HL-60 (cell line): ENCODE results near the gene PRRC1.
"Not testable (repeated sequence)": the region's sequence is repeated elsewhere in the genome, so short reads cannot be mapped to it uniquely, and the experiment has no call there.

Experiments used
- DNase-seq, 2 experiments: peaks; one replicate each; pipeline ENCODE4 v3.0.0-alpha.2; 2010 to 2020; ENCODE audit warnings: low read depth in 1 of 2, low spot score in 1 of 2
- H3K27ac ChIP-seq: fragments of 250-450 bp; sonication (Bioruptor Pico); replicated peaks from 2 replicates; pipeline ENCODE4 v1.5.1; 2020; ENCODE audit warnings: mild to moderate bottlenecking, moderate library complexity
- H3K27me3 ChIP-seq: fragments of 250-450 bp; sonication (Bioruptor Pico); 2 replicates; pipeline ENCODE4 v1.5.1; 2021; ENCODE audit warnings: mild to moderate bottlenecking, moderate library complexity; ENCODE audit not compliant: insufficient read depth, poor library complexity, severe bottlenecking
- H3K4me3 ChIP-seq: replicated peaks from 2 replicates; pipeline ENCODE4 v1.5.1; 2011; ENCODE audit warnings: mild to moderate bottlenecking, control low read depth, low read length; ENCODE audit not compliant: insufficient read depth
- GABPA ChIP-seq: IDR thresholded peaks from 2 replicates; pipeline ENCODE4 v1.6.1; 2012; ENCODE audit warnings: low read depth
- POLR2AphosphoS5 ChIP-seq: IDR thresholded peaks from 2 replicates; pipeline ENCODE4 v1.6.1; 2012; ENCODE audit warnings: low read depth
- SPI1 ChIP-seq: IDR thresholded peaks from 2 replicates; pipeline ENCODE4 v1.6.1; 2012; ENCODE audit warnings: low read depth, mild to moderate bottlenecking, borderline replicate concordance
- TF ChIP-seq, protein P1 (sequence below): IDR thresholded peaks from 2 replicates; pipeline ENCODE4 v1.6.1; 2012; ENCODE audit warnings: low read depth; ENCODE audit not compliant: insufficient replicate concordance
- TF ChIP-seq, protein P2 (sequence below): IDR thresholded peaks from one replicate; pipeline ENCODE4 v1.5.1; 2011; ENCODE audit warnings: low read length, control low read depth, inconsistent platforms; ENCODE audit not compliant: insufficient read depth

PRRC1 gene

DNA sequence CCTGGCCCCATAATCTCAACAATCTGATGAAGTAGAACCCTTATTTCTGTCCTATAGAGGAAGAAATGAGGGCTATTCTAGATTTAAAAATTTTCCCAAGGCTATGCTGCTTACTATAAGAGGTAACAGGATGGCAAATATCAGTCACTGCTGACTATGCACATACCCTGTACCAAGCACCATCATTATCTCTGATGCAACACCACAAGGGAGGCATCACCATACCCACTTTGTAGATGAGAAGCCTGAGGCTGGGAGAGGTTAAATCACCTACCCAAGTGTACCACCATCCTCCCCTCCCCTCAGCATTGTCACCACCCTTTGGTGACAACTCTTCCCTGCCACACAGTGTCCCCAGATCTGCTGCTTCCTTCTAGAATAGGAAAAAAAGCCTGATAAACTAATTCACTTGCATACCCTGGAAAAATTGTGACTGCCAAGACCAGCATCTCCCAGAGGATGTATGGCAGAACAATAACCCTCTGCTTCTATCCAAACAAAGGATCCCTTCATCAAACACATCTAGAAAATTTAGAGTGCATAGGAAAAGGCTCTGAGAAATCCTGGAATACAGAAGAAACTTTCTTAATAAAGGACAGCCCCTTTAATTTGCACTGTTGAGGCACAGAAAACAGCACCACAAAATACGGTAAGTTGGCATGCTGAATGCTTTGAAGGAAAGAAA lies 48.3 kb downstream of the PRRC1 start:
- no peak for DNase-seq
- TF ChIP-seq, protein P1, sequence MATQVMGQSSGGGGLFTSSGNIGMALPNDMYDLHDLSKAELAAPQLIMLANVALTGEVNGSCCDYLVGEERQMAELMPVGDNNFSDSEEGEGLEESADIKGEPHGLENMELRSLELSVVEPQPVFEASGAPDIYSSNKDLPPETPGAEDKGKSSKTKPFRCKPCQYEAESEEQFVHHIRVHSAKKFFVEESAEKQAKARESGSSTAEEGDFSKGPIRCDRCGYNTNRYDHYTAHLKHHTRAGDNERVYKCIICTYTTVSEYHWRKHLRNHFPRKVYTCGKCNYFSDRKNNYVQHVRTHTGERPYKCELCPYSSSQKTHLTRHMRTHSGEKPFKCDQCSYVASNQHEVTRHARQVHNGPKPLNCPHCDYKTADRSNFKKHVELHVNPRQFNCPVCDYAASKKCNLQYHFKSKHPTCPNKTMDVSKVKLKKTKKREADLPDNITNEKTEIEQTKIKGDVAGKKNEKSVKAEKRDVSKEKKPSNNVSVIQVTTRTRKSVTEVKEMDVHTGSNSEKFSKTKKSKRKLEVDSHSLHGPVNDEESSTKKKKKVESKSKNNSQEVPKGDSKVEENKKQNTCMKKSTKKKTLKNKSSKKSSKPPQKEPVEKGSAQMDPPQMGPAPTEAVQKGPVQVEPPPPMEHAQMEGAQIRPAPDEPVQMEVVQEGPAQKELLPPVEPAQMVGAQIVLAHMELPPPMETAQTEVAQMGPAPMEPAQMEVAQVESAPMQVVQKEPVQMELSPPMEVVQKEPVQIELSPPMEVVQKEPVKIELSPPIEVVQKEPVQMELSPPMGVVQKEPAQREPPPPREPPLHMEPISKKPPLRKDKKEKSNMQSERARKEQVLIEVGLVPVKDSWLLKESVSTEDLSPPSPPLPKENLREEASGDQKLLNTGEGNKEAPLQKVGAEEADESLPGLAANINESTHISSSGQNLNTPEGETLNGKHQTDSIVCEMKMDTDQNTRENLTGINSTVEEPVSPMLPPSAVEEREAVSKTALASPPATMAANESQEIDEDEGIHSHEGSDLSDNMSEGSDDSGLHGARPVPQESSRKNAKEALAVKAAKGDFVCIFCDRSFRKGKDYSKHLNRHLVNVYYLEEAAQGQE = no peak
- TF ChIP-seq GABPA (no peak), SPI1 (no peak), POLR2AphosphoS5 (no peak)
- TF ChIP-seq, protein P2, sequence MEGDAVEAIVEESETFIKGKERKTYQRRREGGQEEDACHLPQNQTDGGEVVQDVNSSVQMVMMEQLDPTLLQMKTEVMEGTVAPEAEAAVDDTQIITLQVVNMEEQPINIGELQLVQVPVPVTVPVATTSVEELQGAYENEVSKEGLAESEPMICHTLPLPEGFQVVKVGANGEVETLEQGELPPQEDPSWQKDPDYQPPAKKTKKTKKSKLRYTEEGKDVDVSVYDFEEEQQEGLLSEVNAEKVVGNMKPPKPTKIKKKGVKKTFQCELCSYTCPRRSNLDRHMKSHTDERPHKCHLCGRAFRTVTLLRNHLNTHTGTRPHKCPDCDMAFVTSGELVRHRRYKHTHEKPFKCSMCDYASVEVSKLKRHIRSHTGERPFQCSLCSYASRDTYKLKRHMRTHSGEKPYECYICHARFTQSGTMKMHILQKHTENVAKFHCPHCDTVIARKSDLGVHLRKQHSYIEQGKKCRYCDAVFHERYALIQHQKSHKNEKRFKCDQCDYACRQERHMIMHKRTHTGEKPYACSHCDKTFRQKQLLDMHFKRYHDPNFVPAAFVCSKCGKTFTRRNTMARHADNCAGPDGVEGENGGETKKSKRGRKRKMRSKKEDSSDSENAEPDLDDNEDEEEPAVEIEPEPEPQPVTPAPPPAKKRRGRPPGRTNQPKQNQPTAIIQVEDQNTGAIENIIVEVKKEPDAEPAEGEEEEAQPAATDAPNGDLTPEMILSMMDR = no peak
- Histone ChIP-seq H3K4me3 (no peak overlapping the region), H3K27ac (peak overlapping the region; percentile 73; the same call in 1 of the 2 replicates), H3K27me3 (no peaks in the 10 kb centered on the region)

DNA sequence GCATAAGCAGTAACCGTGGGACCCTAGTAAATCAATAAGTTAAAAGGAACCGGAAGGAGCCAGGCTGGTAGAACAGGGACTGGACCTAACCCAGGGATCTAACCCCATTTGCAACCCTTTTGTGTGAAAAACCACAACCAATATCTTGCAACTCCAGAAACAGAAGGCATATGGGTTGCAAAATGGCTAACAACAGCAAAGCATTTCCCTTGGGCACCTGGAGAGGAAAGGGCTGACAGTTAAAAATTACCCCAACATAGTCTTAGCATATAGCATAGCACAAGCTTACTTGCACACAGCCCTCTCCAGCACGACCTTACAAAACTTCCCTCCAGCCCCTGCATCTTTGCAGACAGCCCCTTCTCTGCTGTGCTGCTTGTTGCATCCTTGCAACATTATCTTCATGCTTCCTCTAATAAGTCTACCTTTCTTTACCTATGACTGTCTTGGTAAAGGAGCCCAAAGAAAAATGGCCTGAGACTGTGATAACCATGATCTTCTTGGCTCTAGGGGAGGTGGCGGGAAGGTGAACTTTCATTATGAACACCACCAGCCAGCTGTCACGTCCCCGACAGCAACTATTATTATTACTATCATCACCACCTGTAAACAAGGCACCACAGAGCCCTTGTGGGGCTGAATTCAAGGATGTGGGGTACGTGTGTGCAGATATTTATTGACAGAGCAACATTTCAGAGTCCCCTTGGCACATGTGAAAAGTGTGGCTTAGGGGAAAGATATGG lies 49.8 kb downstream of the PRRC1 start:
- Histone ChIP-seq H3K4me3 (no peak overlapping the region), H3K27me3 (no peaks in the 10 kb centered on the region), H3K27ac (peak overlapping the region; percentile 73)
- TF ChIP-seq POLR2AphosphoS5 (peak; percentile 38; the same call in 1 of the 2 replicates), GABPA (no peak)
- peak; percentile 21 to 70 for DNase-seq

DNA sequence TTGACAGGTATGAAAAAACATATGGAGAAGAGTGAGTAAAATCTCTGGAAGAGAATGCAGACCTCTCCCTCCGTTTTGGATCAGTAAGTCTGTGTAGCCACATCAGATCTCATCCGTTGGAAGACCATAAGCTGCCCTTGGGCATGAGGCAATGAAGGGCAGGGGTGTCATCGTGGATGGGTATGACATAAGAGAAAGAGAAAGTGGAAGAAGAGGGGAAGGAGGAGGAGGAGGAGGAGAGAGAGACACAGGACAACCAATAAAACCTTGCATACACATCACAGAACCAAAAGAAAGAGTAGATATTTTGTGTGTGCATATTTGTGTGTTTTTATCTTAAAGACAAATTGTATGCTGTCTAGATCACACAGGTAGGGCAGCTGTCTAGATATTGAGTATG lies 50.7 kb downstream of the PRRC1 start:
- TF ChIP-seq SPI1 (no peak), POLR2AphosphoS5 (no peak), GABPA (no peak)
- TF ChIP-seq, protein P2 = no peak
- TF ChIP-seq, protein P1 = no peak
- H3K27me3 ChIP-seq = no peaks in the 10 kb centered on the region
- peak in 1 of 2 experiments; percentile 16 for DNase-seq
- peak overlapping the region; percentile 73 for H3K27ac ChIP-seq
- no peak overlapping the region for H3K4me3 ChIP-seq

DNA sequence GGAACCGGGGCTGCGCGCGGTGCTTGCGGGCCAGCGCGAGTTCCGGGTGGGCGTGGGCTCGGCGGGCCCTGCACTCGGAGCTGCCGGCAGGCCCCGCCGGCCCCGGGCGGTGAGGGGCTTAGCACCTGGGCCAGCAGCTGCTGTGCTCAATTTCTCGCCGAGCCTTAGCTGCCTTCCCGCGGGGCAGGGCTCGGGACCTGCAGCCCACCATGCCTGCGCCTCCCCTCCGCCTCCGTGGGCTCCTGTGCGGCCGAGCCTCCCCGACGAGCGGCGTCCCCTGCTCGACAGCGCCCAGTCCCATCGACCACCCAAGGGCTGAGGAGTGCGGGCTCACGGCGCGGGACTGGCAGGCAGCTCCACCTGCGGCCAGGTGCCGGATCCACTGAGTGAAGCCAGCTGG lies 52.0 kb downstream of the PRRC1 start:
- not testable (repeated sequence) for H3K27ac ChIP-seq, DNase-seq, H3K27me3 ChIP-seq, H3K4me3 ChIP-seq
